GM12874 (cell line): ENCODE measurements around the gene OGDH.

Experiments used
- CTCF ChIP-seq: IDR thresholded peaks from 2 replicates; pipeline ENCODE4 v1.5.1; 2011; ENCODE audit warnings: low read depth, mild to moderate bottlenecking, control low read depth, low read length, moderate library complexity; ENCODE audit not compliant: insufficient read depth

The OGDH gene

GRCh38 chr7:44724276-44724675 lies 117.8 kb downstream of the OGDH start:
- no peak for TF ChIP-seq CTCF

GRCh38 chr7:44727158-44727936 lies 120.9 kb downstream of the OGDH start:
- TF ChIP-seq CTCF = no peak

GRCh38 chr7:44727937-44728262 lies 121.5 kb downstream of the OGDH start:
- TF ChIP-seq CTCF = no peak

- no peak for TF ChIP-seq CTCF
Measured at GRCh38 chr7:44729949-44730590, 123.6 kb downstream of the OGDH start.

GRCh38 chr7:44733708-44734481 lies 127.5 kb downstream of the OGDH start:
- no peak for TF ChIP-seq CTCF

- no peak for TF ChIP-seq CTCF
Measured at GRCh38 chr7:44735403-44736165, 129.2 kb downstream of the OGDH start.

- TF ChIP-seq CTCF = no peak
Measured at GRCh38 chr7:44736896-44737295, 130.5 kb downstream of the OGDH start.
